HG03108 (cell line): ENCODE data around the gene CNGB1.
"Not testable (repeated sequence)": the region's sequence is repeated elsewhere in the genome, so short reads cannot be mapped to it uniquely, and the experiment has no call there.

Source experiments
- ATAC-seq: cut with Tn5 transposase; IDR thresholded peaks from one replicate; pipeline ENCODE4 v1.9.1; 2021; ENCODE audit warnings: moderate library complexity; ENCODE audit not compliant: unreplicated experiment

CNGB1 gene

DNA sequence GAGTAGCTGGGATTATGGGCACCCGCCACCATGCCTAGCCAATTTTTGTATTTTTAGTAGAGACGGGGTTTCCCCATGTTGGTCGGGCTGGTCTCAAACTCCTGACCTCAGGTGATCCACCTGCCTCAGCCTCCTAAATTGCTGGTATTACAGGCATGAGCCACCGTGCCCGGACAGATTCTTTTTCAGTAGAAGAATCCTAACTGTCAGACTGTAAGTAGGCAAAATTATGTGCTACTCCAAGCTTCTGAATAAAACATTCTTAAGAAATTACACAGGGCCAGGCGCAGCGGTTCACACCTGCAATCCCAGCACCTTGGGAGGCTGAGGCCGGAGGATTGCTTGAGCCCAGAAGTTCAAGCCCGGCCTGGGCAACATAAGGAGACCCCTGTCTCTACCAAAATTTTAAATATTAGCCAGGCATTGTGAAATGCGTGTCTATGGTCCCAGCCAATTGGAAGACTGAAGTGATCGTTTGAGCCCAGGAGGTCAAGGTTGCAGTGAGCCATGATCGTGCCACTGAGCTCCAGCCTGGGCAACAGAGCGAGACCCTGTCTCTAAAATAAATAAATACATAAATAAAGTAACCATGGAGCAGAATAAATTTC, 101.9 kb downstream of the CNGB1 start:
- ATAC-seq: no peak

DNA sequence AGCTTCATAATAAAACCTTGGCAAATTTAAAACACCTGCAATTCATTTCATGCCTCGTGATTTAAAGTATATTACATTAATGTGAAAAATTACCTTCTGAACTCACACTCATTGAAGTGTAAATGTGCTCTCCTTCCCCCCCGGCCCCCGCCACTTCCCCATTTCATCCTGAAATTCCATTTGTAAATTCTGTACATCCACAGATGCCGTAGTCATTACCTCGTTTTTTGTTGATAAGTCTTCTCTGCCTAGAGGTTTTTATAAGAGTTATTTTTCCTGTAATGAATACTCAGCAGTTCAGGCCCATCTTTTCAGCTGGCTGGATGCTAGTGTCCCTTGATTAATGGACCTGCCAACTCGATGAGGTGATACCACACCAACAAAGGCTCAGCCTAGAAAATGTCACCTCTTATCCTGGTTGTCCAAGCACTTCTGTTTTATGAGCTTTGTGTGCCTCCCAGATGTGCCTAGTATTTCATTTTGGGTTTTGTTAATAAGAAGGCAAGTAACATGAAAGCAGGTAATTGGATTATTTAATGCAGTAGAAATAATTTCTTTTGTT, 103.8 kb downstream of the CNGB1 start:
- no peak for ATAC-seq

DNA sequence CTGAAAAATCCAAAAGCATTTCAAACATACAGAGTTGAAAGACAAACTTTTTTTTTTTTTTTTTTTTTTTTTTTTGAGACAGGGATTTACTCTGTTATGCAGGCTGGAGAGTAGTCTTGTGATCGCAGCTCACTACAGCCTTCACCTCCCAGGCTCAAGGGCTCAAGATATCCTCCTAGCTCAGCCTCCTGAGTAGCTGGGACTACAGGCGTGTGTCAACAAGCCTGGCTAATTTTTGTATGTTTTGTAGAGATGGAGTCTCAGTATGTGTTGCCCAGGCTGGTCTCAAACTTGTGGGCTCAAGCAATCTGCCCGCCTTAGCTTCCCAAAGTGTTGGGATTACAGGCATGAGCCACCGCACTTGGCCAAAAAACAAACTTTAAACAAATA, 104.4 kb downstream of the CNGB1 start:
- no peak for ATAC-seq

DNA sequence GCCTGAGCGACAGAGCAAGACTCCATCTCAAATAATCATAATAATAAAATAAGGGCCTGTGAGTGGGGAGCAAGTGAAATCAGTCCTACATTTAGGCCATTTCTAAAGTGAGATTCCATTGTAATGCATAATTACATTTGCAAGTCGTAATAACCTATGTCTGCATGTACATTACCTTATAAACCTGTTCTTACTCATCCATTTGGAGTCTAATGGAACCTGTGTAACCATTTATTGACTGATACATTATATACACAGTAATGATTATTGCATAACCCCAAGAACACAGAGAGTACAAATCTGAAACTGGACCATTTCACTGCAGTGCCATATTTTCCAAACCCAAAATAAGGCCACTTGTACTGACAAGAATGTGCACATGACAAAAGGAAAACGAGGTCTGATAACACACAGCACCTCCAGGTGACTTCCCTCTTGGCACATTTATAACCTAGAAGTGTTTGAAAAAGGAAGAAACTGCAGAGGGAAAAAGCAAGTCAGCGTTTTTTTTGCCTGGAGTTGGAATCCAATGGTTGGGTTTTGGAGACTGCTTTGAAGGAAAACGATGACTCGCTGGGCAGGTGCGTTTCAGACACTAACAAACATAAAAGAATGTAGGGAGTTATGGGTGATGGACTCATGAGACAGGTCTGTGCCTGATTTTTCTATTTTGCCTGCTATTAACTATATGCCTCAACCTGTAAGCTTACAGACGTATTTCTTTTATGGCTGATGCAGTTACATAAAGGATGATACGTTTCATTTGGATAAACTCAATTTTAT, 105.0 kb downstream of the CNGB1 start:
- no peak for ATAC-seq

DNA sequence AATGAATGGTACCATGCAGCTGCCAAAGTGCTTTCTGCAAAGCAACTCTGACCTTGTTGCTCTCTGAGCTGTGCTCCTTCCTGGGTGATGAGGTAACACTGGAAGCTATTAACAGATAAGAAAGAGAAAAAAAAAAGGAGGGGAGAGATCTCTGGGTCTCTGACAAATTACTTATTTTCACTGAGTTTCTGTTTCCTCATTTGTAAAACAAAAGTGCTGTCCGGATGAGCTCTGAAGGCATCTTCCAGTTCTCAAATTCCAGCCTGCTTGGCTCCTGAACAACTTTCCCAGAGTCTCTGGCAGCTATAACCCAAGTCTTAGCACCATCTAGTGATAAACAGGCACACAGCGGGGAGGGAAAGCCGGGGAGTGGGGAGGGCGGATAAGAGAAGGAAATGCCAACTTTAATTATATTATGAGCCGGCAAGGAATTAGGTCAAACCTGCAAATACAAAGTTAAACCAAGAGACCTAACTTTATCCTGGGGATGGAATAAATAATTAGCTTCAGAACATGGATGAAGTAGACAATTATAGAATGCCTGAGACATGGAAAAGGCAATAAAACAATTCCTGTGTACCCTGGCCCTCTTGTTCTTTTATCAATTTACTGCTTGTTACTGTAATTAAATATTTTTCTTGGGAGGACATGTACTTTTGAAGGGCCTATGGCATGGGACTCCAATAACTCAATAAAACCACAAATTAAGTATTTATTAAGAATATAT, 107.3 kb downstream of the CNGB1 start:
- ATAC-seq: no peak

DNA sequence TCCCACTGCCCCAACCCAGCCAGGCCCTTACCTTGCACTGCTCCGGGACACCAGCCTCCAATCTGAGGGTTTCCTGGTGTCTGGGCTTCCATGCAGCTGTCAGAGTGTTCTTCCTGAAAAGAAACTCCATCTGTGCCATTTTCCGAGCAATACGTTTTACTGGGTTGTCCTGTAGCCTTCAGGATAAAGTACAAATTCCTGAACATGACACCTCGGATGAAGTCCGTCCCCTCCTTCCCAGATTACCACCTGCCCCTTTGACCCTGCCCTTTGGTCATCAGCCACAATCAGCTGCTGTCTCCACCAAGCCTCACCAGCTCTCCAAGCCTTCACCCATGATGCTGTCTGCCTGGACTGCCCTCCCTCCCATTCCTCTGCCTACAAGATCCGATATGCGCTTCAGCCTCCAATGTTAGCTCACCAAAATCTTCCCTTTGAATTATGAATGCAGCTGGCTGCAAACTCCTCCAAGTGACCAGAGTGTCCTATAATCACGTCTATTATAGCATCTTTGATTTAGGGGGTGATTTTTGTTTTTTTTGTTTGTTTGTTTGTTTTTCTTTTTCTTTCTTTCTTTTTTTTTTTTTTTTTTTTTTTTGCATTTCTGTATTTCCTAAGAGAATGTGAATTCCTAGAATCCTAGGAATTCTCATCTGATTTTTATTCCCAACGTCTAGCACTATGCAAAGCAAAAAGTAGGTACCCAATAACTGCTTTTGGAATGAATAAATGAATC, 108.1 kb downstream of the CNGB1 start:
- no peak for ATAC-seq

DNA sequence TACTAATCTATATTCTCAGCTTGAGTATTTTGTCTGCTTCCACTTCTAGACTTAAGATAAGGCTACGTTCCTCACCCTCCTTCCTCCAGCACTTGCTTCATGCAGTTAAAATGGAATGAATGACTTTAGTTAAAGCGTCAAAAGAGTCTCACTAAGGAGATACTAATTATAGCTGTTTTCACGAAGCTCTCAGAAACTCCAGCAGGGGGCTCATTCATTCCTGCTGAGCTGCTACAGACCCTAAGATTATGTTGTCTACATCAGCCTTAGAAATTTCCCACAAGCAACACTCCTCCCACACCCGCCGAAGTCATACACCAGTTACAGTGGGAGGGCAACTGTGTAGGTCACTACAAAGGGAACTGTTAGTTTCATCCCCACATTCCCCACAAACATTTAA, 111.6 kb downstream of the CNGB1 start:
- ATAC-seq: no peak

DNA sequence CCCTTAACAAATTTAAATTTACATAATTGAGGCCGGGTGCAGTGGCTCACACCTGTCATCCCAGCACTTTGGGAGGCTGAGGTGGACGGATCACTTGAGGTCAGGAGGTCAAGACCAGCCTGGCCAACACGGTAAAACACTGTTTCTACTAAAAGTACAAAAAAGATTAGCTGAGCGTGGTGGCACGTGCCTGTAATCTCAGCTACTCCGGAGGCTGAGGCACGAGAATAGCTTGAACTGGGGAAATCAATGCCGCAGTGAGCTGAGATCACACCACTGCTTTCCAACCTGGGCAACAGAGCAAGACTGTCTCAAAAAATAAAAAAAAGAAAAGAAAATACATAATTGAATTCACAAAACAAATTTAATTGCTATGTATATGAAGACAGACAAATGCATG, 112.3 kb downstream of the CNGB1 start:
- no peak for ATAC-seq

DNA sequence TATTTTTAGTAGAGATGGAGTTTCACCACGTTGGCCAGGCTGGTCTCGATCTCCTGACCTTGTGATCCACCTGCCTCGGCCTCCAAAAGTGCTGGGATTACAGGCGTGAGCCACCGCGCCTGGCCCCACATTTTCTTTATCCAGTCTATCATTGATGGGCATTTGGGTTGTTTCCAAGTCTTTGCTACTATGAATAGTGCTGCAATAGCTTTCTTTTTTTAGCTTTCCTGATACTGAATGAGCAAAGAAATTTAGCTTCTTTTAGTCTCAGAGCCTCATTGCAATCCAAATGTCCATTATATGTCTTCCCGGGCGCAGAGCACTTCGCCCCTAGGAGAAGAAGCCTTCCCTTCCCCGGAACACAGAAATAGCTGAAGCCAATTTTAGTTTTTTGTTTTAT, 112.9 kb downstream of the CNGB1 start:
- not testable (repeated sequence) for ATAC-seq

DNA sequence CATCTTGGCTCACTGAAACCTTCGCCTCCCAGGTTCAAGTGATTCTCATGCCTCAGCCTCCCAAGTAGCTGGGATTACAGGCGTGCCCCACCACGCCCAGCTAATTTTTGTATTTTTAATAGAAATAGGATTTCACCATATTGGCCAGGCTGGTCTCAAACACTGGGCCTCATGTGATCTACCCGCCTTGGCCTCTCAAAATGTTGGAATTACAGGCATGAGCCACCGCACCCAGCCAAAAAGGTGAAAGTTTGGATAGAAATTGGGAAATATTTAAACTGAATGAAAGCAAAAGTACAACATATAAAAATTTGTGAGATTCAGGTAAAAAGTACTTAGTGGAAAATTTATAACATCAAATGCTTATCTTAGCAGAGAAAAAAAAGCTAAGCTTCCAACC, 115.7 kb downstream of the CNGB1 start:
- no peak for ATAC-seq

DNA sequence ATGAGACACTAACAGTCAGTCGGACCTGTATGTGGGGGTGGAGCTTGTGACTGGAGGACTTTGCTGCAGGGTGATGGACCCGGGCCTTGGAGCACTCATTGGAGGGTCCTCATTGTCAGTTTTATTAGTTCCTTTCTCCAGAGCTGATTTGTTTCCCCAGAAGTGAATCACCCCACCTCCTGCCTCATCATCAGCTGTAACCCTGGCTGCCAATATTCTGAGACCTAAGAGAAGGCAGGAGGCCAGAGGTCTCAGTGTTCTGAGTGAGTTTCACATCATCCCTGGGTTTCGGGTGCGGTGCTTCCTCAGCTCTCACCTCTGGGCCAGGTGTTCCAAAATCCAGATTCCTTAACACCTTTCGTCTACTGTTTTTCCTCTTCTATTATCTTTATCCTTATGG, 118.7 kb downstream of the CNGB1 start:
- no peak for ATAC-seq

DNA sequence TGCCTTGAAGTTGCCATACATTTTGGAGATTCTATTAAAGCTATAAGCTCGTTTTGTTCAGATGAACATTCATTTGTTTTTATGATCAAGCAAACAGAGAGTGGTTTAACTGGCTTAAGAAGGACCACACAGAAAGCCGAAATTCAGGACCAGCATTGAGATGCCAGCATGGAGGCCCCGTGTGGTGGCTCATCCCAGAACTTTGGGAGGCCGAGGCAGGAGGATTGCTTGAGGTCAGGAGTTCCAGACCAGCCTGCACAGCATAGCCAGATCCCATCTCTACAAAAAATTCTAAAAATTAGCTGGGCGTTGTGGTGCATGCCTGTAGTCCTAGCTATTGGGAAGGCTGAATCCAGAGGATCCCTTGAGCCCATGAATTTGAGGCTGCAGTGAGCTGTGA, 122.7 kb downstream of the CNGB1 start:
- ATAC-seq: no peak

DNA sequence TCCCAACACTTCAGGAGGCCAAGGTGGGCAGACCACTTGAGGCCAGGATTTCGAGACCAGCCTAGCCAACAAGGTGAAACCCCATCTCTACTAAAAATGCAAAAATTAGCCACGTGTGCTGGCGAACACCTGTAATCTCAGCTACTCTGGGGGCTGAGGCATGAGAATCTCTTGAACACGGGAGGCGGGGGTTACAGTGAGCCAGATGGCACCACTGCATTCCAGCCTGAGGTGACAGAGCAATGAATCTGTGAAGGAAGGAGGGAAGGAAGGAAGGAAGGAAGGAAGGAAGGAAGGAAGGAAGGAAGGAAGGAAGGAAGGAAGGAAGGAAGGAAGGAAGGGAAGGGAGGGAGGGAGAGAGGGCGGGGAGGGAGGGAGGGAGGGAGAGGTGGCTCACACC, 124.0 kb downstream of the CNGB1 start:
- not testable (repeated sequence) for ATAC-seq

DNA sequence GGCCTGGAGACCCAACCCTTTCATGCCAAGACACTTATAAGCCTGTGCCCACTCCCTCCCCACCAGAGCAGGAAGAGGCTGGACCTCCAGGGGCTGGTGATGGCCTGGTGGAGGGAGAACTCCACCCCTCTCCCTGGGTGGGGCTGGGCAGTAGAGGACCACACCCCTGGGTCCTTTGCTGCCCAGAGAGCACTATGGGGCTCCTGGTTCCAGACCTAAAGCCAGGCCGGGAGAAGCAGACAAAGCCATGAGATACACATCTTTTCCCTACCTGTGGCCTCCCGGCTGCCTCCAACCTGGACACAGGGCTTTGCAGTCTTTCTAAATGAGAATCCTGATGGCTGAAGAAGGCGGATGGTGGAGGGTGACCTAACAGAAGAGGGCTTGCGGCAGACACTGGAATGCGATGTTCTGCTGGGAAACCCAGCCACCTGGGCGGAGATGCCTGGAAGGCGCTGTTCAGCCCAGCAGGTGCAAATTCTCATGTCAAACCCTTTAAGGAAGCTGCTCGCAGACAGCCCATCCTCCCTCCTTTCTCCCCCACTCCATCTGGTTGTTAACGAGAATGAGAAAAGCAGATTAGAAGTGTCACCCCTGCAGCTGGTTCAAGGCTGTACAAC, 124.7 kb downstream of the CNGB1 start:
- ATAC-seq: no peak

DNA sequence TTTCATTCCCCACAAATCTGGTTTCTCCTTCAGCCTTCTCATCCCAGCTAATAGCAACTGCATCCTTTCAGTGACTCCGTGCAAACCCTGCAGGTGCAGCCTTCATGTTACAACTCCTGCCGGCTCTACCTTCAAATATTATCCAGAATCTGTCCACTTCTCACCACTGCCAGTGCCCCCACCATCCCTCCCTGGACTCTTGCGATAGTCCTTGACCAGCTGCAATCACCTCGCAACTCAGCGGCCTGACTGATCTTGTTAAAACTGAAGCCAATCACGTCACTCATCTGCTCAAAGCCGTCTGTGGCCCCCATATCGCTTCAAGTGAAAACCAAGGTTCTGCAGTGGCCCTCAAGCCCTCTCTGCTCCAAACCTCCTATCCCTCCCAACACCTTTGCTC, 125.8 kb downstream of the CNGB1 start:
- ATAC-seq: no peak

DNA sequence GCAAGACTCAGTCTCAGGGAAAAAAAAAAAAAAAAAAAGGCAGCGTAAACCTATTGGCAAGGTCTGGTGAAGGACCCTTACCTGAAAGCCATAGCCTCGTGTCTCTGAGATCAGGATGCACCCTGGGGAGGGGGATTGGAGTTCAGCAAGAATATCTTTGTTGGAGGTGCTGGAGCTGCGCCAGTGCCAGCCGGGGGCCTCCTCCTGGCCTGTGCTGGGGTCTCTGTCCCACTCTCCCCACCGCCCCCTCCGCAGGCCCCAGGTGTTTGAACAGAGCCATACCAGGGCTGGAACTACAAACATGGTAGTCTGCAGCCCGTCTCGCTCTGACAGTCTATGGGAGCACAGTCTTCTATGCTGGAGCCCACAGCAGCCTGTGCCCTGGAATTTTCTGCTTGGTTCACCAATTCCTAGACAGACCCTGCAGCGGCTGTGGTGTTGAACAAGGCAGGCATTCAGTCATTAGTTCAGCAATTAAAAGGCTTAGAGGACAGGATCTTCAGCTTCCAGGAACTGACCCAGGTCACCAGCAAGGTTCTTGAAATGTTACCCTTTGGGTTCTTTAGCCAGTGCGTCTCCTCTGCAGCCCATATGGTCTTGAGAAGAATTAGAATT, 126.4 kb downstream of the CNGB1 start:
- no peak for ATAC-seq

DNA sequence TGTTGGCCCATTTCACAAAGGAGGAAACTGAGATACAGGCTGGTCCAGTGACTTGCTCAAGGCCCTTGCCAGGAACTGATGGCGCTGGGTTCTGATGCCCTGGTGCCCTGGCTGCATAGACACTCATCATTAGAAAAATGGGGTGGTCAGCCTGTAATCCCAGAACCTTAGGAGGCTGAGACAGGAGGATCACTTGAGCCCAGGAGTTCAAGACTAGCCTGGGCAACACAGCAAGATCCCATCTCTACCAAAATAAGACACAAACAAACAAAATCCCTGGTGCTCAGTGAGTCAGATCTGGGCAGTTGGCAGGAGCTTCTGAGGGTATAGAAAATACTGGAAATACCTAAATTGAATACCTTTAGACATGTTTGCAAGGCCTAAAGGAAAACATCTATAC, 127.5 kb downstream of the CNGB1 start:
- no peak for ATAC-seq

DNA sequence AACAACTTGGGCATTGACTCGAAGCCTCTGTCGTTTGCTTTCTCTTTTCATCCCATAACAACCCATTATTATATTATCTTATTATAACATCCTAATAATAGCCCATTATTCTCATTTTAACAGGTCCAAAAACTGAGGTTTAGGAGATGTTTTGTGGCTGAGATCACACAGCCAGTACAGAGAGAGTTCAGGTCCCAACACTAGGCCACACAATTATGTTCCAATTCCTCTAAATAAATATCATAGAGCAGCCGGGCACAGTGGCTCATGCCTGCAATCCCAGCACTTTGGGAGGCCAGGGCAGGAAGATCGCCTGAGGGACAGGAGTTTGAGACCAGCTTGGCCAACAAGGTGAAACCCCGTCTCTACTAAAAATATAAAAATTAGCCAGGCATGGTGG, 128.3 kb downstream of the CNGB1 start:
- no peak for ATAC-seq

DNA sequence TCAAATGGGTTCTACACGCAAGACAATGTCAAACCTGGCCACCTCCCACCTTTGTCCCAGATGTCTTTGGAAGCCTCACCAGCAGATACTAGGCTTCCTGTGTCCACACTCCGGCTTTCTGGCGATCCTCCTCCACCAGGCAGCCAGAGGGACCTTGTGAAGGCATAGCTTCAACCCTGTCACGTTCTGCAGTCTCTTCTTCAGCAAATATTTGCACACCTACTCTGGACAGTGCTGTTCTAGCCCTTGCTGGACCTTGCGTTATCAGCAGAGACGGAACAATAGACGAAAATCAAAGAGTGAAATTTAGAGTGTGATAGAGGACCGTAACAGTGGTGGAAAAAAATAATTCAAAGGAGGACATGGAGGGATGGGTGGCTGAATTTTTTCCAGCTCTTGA, 130.1 kb downstream of the CNGB1 start:
- no peak for ATAC-seq

DNA sequence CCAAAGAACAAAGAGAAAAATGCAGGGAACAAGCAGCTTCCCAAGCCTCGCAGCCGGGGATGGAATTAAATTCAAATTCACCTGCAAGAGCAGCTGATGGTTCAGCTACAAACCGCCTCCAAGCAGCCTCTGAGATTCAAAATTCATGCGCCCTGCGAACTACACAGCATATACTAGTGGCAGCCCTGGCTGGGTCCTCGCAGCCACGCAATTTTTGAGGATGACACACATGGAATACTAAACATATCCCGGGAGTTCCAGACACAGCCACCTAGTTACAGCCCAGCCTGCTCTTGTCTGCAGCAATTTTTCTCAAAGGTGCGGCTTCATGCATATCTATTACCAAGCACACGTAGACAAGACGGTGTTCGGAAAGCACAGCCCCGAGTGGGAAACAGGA, 132.8 kb downstream of the CNGB1 start:
- no peak for ATAC-seq
